T-helper 2 cell (primary cell): ENCODE results near the gene EEPD1.
A peak's percentile ranks its signal among the peaks of the same experiment; 100 is the strongest.

Experiments used
- DNase-seq, 5 experiments: peaks; one replicate each; pipeline versions ENCODE4 v3.0.0 to v3.0.0-alpha.2; 2012 to 2022

The EEPD1 gene

GRCh38 chr7:36157527-36158320 is 4.7 kb downstream of the EEPD1 start:
- DNase-seq: no peak

GRCh38 chr7:36158321-36158605 is 5.2 kb downstream of the EEPD1 start:
- DNase-seq: no peak

DNA sequence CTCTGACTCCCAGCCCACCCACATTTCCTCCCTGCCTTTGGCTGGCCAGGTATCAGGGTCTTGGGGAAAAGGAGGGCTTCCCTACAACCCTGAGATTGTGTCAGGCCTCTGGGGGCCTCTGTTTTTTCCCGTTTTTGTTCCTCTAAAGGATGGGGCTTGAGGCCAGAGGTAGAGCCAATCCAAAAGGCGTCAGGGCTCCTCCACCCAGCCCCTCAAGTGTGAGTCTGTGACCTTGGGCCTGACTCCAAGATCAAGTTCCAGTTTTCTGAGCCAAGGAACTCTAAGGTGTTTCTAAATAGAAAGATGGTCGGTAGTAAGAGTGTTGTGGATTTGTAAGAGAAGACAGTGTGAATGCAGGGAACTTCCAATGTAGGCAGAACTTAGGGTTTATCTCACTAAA is 6.6 kb downstream of the EEPD1 start:
- DNase-seq: no peak

GRCh38 chr7:36160313-36160712 is 7.3 kb downstream of the EEPD1 start:
- DNase-seq: no peak

DNA sequence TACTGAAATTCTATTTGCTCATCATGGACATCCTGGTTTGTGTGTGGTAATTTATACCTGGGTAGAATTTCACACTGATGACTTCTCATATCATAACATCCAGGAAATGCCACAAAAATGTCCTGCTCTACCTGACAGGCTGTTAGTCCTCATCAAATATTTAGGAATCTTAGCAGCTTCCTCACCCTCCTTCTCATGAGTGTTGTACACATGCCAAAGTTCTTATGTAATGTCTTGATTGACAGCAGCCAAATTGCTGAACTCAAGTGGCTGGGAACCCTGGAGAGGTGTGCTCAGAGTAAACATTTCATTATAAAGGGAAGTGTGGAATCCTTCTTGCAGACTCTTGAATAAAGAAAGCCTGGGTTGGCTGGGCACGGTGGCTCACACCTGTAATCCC is 8.9 kb downstream of the EEPD1 start:
- no peak for DNase-seq

DNA sequence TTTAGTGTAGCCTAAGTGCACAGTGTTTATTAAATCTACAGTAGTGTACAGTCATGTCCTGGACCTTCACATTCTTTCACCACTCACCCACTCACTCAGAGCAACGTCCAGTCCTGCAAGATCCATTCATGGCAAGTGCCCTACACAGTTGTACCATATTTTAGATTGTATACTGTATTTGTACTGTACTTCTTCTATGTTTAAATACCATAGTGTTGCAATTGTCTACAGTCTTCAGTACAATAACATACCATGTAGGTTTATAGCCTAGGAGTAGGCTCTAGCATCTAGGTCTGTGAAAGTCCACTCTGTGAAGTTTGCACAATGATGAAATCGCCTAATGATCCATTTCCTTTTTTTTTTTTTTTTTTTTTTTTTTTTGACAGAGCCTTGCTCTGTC is 12.0 kb downstream of the EEPD1 start:
- DNase-seq: no peak

DNA sequence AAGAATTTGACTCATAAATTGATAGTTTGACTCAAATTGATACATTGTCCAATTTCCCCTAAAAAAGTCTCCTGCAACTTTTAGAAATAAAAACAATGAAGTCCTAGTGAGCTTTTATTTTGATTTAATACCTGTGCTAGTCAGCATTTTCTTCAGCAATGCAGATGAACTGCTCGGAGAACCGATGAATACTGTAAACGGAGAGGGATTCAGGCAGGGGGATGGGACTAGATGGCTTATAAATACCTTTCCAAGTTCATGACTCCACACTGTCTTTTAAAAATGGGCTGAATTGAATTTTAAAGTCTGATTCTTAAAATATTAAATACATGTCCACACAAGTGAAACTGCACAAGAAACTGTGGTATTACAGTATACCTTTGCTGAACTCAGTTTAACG is 12.7 kb downstream of the EEPD1 start:
- no peak for DNase-seq

DNA sequence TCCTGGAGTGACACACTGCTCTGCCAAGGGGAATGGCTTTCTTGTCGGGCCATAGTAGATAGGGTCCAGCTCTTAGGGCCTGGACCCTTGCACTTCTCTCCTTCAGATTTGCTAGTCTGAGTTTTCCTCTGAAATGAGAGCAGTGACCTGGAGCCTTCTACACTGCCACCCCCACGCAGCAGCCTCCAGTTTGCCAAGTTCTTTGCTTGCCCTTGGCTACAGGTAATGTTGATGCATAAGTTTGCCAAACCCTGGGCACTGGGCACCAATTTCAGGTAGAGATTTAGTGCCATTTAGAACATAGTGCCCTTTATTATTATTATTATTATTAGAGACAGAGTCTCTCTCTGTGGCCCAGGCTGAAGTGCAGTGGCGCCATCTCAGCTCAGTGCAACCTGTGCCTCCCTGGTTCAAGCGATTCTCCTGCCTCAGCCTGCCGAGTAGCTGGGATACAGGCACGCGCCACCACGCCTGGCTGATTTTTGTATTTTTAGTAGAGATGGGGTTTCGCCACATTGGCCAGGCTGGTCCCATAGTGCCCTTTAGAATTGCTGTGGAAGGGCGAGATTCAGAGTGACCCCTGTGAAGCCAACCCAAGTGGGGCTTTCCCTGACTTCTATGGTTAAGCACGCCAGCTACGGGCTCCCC is 14.5 kb downstream of the EEPD1 start:
- no peak for DNase-seq

GRCh38 chr7:36171503-36171902 is 18.4 kb downstream of the EEPD1 start:
- peak in 1 of 5 experiments; percentile 81 for DNase-seq

DNA sequence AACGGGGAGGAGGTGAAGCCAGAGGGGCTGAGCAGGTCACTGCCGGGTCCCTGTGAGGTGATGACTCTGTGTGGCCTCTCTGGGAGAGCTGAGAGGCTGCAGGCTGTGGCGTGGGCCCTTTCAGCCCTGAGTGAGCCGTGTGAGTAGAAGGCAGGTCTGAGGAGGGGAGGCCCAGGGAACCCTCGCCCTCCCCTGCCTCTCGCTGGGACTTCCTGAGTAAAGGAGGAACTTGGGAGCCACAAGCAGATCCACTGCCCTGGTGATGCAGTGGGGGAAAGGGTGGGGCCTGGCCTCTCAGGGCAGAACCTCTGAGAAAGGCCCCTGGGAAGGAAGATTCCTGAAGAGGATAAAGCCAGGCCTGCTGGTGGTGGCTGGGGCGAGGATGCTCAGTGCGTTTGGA is 22.8 kb downstream of the EEPD1 start:
- DNase-seq: no peak

DNA sequence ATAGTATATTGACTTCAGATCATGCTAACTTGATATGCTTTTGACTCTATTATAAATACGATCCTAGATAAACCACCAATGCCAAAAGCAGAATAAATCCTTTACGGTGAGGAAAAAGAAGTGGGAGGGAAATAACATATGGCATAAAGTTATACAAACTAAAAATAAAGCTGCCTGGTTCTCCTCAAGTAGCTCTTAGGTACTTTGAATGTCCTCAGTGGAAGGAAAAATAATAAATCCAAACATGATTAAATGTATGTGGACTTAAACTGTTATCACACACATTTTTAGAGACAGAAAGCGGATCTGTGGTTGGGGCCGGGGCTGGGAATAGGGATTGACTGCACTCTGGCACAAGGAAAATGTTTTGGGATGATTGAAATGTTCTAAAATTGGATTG is 23.6 kb downstream of the EEPD1 start:
- DNase-seq: no peak

DNA sequence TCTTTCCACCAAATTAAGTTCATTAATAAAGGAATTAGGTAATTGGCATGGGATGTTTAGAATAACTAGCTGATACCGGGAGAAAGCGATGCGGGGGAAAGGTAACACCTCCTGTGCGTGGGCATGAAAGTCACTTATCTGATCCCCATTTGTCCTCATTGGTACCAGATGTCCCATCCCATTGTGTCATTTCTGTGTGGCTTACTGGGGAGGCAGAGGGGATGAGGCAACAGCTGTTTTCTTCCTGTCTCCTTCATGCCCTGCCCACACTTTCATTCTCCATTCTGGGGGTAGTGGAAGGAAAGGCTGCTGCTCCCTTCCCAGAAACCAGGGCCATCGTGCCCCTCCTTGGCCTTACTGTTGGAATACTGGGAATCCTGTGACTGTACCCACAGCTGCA is 27.1 kb downstream of the EEPD1 start:
- no peak for DNase-seq

DNA sequence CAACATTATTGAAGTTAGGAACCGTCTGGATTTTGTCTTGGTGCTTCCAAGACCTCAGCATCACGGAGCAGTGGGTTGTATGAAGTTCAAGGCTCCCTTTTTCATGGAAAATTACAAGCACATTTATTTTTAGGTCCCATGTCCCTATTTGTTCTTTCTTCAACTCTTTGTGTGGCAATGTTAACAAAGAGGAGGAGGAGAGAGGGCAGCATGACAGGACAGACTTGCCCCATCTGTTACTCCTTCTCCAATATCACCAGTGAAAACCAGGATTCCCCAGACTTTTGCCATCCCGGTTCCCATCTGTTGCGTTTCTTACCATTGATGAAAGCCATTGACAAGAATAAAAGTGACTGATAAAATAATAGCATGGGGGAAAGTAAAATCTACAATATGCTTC is 28.6 kb downstream of the EEPD1 start:
- DNase-seq: no peak

GRCh38 chr7:36182854-36183604 is 30.0 kb downstream of the EEPD1 start:
- no peak for DNase-seq

DNA sequence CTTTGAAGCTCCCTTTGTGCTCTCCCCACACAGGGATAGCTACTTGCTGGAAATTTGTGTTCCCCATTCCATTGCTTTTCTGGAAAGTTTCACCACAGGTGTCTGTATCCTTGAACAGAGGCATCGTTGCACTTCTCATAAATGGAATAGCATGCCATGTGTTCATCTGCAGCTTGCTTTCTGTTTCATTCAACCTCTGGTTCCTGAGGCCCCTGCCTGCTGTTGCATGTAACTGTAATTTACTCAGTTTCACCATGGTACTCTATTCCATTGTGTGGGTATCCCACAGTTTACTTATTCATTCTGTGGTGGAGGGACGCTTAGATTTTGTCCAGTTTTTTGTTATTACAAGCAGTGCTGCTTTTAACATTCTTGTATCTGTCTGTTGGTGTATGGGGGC is 32.0 kb downstream of the EEPD1 start:
- DNase-seq: no peak

DNA sequence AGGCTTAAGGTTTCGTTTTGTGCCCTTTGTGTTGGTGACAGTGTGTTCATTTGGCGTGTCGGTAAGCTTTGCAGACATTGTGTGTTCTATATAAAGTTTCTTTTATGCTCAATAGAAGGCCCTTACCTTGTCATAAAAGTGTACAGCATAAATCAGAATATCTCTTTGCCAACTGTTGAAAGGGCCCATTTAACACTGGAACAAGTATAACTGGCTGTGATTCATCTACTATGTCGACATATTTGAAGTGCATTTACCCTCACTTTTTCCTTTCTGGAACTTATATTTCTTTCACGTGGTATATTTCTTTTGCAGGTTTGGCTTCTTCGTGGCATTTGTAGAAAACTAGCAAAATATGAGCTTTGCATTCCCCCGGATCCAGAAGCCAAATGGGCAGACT is 32.7 kb downstream of the EEPD1 start:
- DNase-seq: no peak

DNA sequence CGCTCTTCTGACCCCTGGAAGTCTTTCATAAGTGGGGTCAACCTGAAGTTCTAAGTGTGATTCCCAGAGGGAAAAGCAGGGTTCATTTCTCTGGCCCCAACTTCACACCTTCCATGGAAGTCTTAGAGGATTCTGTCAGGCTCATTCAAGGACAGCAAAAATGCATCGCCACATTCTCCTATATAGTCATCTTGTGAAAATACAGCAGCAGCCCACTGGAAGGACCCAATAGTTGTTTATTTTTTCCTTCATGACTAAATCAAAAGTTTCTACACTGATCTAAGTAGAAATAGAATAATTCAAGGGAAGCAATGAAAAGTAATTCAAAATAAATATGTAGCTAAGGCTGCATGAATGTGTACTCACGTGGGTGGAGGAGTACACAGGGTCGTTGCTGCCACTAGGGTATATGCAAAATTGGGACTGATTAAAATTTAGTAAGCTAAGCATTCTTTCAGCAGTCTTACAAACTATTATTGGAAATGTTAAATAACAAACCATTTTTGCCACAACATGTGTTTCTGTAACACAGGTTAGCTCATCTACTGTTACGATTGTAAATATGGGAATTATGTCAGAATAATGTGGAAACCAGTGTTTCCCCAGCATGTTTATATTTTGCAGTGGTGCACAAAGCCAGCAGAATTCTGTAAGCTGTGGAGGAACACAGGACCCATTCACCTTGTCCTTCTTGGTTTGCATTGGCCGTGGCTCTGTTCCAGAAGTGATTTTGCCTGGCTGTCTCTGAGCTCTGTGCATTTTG is 33.5 kb downstream of the EEPD1 start:
- no peak for DNase-seq

- DNase-seq: no peak
Observed at GRCh38 chr7:36188266-36188665, 35.2 kb downstream of the EEPD1 start.

DNA sequence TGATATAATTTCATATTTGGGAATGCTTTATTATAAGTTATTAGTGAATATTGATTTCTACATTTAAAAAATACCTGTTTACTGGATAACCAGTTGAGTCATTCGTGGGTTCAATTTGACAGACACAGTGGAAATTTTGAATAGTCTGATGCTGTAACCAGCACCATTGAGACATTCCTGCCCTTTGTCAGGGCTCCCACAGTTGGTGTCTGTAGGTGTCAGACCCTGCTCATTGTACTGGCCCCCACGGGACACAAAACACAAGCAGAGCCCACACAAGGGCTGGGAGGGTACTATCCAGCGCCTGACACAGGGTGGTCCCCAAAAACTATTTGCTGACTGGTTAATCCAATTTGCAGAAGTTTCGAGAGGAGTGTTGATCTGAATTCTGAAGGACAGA is 35.9 kb downstream of the EEPD1 start:
- DNase-seq: no peak

DNA sequence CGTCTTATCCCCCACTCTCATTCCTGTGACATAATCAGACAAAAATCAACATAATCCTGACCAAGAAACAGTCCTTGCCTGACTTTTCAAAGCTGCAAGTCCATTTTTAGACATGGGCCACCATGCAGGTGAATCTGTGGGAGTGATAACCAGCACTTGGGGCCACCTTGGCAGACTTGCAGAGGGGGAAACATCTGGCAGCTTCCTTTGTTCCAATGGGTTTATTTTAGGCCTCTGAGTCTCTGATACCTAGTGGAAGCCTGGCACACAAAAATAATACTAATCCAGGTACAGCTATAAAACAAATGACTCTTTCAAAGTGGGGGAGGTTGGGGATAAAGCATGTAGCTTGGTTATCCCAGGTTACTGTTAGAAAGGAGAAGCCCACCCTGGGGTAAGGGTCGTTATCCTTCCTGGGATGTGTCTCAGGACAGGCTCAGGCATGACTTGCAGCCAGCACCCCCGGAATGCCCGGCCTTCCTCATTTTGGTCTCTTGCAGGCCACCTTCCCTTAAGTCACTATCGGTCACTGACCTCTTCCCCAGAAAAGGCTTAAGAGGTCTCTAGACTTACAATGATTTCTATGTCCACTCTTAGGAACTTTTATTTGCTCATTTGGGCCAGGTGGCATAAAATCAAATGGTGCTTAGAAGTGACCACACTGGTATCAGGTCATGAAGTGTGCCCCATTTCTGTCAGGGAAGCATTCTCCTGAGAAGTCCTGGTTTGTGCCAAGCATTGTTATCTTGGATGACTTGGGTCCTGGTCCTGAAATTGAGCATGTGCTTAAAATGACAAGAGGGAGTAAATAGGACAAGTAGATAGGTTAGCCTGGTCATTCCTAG is 37.6 kb downstream of the EEPD1 start:
- no peak for DNase-seq

DNA sequence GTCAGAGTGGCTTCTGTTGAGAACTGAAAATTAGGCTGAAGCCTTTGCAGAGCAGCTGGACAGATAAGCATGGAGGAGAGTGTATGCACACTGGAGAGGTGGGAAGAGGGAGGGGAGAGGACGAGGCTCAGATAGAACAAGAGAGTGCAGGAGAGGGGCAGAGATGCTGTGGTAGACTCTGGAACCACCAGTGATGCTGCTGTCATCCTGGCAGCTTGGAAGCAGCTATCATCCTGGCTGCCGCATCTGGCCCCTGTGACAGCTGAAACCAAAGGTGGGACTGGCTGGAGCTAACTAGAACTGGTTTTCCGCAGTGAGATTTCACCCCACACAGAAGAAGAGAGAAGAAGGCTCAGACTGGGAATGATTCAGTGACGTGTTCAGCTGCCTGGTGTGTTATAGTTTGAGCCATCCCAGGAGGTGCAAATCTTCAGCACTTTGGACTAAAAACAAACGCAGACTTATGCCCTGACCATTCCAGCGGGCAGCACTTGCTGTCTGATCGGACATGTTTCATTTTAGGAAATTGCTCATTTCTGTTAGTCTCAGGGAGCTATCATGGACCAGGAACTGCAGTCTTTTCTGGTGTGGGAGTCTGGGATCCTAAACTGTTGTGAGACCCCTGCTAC is 38.4 kb downstream of the EEPD1 start:
- DNase-seq: no peak
